ENCODE data around the gene CHCHD2. TPM values are rescaled to one million over a fixed set of nuclear protein-coding genes. Genes with fewer than 3 reads are reported as not detected.
"Not testable (repeated sequence)": the region's sequence is repeated elsewhere in the genome, so short reads cannot be mapped to it uniquely, and the experiment has no call there.

Gene CHCHD2
- total and polyA plus RNA-seq, 2 experiments from 2014 or later = 0.94 TPM; not detected in 1

DNA sequence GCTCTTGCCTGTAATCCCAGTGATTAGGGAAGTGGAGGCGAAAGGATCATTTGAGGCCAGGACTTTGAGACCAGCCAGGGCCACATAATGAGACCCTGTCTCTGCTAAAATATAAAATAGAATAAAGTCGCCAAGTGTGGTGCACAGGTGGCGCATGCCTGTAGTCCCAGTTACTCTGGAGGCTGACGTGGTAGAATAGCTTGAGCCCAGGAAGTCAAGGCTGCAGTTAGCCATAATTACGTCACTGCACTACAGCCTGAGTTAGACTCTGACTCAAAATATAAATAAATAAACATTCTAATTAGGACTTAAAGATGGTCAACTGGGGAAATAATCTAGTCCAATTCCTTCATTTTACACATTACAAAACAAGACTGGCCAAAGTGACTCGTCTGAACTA, 768 bp downstream of the CHCHD2 start (continued):
- TF ChIP-seq, protein P1, sequence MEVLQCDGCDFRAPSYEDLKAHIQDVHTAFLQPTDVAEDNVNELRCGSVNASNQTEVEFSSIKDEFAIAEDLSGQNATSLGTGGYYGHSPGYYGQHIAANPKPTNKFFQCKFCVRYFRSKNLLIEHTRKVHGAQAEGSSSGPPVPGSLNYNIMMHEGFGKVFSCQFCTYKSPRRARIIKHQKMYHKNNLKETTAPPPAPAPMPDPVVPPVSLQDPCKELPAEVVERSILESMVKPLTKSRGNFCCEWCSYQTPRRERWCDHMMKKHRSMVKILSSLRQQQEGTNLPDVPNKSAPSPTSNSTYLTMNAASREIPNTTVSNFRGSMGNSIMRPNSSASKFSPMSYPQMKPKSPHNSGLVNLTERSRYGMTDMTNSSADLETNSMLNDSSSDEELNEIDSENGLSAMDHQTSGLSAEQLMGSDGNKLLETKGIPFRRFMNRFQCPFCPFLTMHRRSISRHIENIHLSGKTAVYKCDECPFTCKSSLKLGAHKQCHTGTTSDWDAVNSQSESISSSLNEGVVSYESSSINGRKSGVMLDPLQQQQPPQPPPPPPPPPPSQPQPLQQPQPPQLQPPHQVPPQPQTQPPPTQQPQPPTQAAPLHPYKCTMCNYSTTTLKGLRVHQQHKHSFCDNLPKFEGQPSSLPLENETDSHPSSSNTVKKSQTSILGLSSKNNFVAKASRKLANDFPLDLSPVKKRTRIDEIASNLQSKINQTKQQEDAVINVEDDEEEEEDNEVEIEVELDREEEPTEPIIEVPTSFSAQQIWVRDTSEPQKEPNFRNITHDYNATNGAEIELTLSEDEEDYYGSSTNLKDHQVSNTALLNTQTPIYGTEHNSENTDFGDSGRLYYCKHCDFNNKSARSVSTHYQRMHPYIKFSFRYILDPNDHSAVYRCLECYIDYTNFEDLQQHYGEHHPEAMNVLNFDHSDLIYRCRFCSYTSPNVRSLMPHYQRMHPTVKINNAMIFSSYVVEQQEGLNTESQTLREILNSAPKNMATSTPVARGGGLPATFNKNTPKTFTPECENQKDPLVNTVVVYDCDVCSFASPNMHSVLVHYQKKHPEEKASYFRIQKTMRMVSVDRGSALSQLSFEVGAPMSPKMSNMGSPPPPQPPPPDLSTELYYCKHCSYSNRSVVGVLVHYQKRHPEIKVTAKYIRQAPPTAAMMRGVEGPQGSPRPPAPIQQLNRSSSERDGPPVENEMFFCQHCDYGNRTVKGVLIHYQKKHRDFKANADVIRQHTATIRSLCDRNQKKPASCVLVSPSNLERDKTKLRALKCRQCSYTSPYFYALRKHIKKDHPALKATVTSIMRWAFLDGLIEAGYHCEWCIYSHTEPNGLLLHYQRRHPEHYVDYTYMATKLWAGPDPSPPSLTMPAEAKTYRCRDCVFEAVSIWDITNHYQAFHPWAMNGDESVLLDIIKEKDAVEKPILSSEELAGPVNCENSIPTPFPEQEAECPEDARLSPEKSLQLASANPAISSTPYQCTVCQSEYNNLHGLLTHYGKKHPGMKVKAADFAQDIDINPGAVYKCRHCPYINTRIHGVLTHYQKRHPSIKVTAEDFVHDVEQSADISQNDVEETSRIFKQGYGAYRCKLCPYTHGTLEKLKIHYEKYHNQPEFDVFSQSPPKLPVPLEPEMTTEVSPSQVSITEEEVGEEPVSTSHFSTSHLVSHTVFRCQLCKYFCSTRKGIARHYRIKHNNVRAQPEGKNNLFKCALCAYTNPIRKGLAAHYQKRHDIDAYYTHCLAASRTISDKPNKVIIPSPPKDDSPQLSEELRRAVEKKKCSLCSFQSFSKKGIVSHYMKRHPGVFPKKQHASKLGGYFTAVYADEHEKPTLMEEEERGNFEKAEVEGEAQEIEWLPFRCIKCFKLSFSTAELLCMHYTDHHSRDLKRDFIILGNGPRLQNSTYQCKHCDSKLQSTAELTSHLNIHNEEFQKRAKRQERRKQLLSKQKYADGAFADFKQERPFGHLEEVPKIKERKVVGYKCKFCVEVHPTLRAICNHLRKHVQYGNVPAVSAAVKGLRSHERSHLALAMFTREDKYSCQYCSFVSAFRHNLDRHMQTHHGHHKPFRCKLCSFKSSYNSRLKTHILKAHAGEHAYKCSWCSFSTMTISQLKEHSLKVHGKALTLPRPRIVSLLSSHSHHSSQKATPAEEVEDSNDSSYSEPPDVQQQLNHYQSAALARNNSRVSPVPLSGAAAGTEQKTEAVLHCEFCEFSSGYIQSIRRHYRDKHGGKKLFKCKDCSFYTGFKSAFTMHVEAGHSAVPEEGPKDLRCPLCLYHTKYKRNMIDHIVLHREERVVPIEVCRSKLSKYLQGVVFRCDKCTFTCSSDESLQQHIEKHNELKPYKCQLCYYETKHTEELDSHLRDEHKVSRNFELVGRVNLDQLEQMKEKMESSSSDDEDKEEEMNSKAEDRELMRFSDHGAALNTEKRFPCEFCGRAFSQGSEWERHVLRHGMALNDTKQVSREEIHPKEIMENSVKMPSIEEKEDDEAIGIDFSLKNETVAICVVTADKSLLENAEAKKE (CRISPR knock-in tag; IDR thresholded peaks at IDR 0.05) = no peak

DNA sequence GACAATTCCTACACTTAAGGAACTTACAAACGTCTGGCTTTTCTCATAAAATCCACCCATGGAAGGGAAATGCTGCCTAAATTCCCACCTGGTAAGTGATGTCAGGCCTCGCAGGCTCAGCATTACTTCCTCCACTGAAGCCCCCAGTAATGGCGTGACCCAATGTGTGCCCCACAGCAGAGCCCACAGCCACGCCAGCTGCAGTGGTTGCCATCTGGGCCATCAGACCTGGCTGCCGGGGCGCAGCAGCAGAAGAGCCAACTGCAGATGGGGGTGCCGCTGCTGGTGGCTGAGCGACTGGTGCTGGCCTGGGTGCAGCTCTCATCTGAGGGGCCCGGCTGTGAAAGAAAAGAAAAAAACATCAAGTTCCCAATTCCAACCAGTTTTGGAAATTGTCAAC, 2.1 kb downstream of the CHCHD2 start:
- DNase-seq (ENCODE audit: low spot score); H3K4me2 ChIP-seq; H3F3A ChIP-seq (replicated peaks; ENCODE audit: low read depth); ATAC-seq; H3K27ac Mint-ChIP-seq; H3K27ac ChIP-seq (ENCODE audit: low read depth); H3K9me2 ChIP-seq (ENCODE audit: insufficient read depth); H3K4me1 Mint-ChIP-seq; H3K27me3 Mint-ChIP-seq (ENCODE audit: insufficient read depth, low read depth, poor library complexity); H3K36me3 ChIP-seq (ENCODE audit: insufficient read depth); H2AFZ ChIP-seq; H3K4me3 Mint-ChIP-seq; H4K20me1 ChIP-seq (replicated peaks; ENCODE audit: insufficient read depth); H3K4me3 ChIP-seq; H3K4me1 ChIP-seq (ENCODE audit: insufficient read depth); H3K27me3 ChIP-seq (ENCODE audit: insufficient read depth); H3K79me2 ChIP-seq (replicated peaks; ENCODE audit: insufficient read depth): not testable (repeated sequence)
- Mint-ChIP-seq H3K36me3 (ENCODE audit: low read depth) (peaks cover 27% of the 10 kb centered on the region), H3K9me3 (peaks cover 94% of the 10 kb centered on the region)

DNA sequence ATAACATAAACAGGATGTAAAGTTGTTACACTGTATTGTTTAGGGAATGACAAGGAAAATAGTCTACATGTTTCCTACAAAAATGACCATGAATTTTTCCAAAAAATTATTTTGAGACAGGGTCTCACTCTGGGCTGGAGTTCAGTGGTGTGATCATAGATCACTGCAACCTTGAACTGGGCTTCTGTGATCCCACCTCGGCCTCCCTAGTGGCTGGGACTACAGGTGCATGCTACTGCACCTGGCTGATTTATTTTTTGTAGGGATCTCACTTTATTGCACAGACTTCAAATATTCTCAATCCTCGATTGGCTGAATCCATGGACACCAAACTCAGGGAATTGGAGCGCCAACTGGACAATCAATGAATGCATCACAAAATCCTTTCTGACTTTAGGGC, 6.6 kb downstream of the CHCHD2 start:
- H3K4me3 Mint-ChIP-seq = no peak overlapping the region
- no peaks in the 10 kb centered on the region for H4K20me1 ChIP-seq (replicated peaks; ENCODE audit: insufficient read depth)
- peaks cover 87% of the 10 kb centered on the region for H3K9me3 Mint-ChIP-seq
- H3K4me1 ChIP-seq (ENCODE audit: insufficient read depth) = no peaks in the 10 kb centered on the region
- no peak overlapping the region for H3K4me3 ChIP-seq
- H3K36me3 ChIP-seq (ENCODE audit: insufficient read depth) = no peaks in the 10 kb centered on the region
- no peak overlapping the region for H3K27ac Mint-ChIP-seq
- DNase-seq (ENCODE audit: low spot score) (no peak), ATAC-seq (no peak)
- no peaks in the 10 kb centered on the region for H3K79me2 ChIP-seq (replicated peaks; ENCODE audit: insufficient read depth)
- H3F3A ChIP-seq (replicated peaks; ENCODE audit: low read depth) = no peaks in the 10 kb centered on the region
- H3K27me3 Mint-ChIP-seq (ENCODE audit: insufficient read depth, low read depth, poor library complexity) = peaks cover 2% of the 10 kb centered on the region
- H2AFZ ChIP-seq = no peak overlapping the region
- no peaks in the 10 kb centered on the region for H3K4me1 Mint-ChIP-seq
- H3K27ac ChIP-seq (ENCODE audit: low read depth) = no peak overlapping the region
- peaks cover 18% of the 10 kb centered on the region; the same call in 2 of the 3 replicates for H3K36me3 Mint-ChIP-seq (ENCODE audit: low read depth)
- no peaks in the 10 kb centered on the region for H3K27me3 ChIP-seq (ENCODE audit: insufficient read depth)
- no peak overlapping the region for H3K4me2 ChIP-seq
- no peaks in the 10 kb centered on the region for H3K9me2 ChIP-seq (ENCODE audit: insufficient read depth)
- TF ChIP-seq STAT1 (IDR thresholded peaks at IDR 0.05; ENCODE audit: unreplicated experiment) = no peak
- TF ChIP-seq ZNF114 (CRISPR knock-in tag; IDR thresholded peaks at IDR 0.05) = no peak
- TF ChIP-seq, protein P2, sequence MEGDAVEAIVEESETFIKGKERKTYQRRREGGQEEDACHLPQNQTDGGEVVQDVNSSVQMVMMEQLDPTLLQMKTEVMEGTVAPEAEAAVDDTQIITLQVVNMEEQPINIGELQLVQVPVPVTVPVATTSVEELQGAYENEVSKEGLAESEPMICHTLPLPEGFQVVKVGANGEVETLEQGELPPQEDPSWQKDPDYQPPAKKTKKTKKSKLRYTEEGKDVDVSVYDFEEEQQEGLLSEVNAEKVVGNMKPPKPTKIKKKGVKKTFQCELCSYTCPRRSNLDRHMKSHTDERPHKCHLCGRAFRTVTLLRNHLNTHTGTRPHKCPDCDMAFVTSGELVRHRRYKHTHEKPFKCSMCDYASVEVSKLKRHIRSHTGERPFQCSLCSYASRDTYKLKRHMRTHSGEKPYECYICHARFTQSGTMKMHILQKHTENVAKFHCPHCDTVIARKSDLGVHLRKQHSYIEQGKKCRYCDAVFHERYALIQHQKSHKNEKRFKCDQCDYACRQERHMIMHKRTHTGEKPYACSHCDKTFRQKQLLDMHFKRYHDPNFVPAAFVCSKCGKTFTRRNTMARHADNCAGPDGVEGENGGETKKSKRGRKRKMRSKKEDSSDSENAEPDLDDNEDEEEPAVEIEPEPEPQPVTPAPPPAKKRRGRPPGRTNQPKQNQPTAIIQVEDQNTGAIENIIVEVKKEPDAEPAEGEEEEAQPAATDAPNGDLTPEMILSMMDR (conservative IDR thresholded peaks at IDR 0.05; ENCODE audit: low read depth in 2 of 2) = no peak
- TF ChIP-seq EZH2phosphoT487 (IDR thresholded peaks at IDR 0.05; ENCODE audit: unreplicated experiment) = no peak
- no peak for TF ChIP-seq EZH2 (IDR thresholded peaks at IDR 0.05; ENCODE audit: low read depth, unreplicated experiment)
- TF ChIP-seq POLR2AphosphoS5 (IDR thresholded peaks at IDR 0.05; ENCODE audit: low read depth) = no peak
- TF ChIP-seq ZNF331 (CRISPR knock-in tag; IDR thresholded peaks at IDR 0.05; ENCODE audit: low read depth) = no peak
- no peak for TF ChIP-seq JUNB (IDR thresholded peaks at IDR 0.05; ENCODE audit: unreplicated experiment)
- TF ChIP-seq, protein P3, sequence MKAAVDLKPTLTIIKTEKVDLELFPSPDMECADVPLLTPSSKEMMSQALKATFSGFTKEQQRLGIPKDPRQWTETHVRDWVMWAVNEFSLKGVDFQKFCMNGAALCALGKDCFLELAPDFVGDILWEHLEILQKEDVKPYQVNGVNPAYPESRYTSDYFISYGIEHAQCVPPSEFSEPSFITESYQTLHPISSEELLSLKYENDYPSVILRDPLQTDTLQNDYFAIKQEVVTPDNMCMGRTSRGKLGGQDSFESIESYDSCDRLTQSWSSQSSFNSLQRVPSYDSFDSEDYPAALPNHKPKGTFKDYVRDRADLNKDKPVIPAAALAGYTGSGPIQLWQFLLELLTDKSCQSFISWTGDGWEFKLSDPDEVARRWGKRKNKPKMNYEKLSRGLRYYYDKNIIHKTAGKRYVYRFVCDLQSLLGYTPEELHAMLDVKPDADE (IDR thresholded peaks at IDR 0.05) = no peak
- TF ChIP-seq CREB1 (CRISPR knock-in tag; IDR thresholded peaks at IDR 0.05; ENCODE audit: low read depth) = no peak
- TF ChIP-seq NANOG (IDR thresholded peaks at IDR 0.05; ENCODE audit: borderline replicate concordance) = no peak
